HUES6 (cell line): ENCODE results near the gene CERS6.
"Not testable (repeated sequence)": the region's sequence is repeated elsewhere in the genome, so short reads cannot be mapped to it uniquely, and the experiment has no call there.

Experiments
- H3K27ac ChIP-seq: 2 replicates; pipeline ENCODE4 v1.7.0; 2013; ENCODE audit warnings: low read depth, mild to moderate bottlenecking, low read length, inconsistent platforms
- H3K27me3 ChIP-seq: 2 replicates; pipeline ENCODE4 v1.6.1; 2013; ENCODE audit warnings: low read length; ENCODE audit not compliant: control insufficient read depth, insufficient read depth
- H3K36me3 ChIP-seq: 2 replicates; pipeline ENCODE4 v1.6.1; 2013; ENCODE audit warnings: low read length; ENCODE audit not compliant: control insufficient read depth, insufficient read depth
- H3K4me1 ChIP-seq: 2 replicates; pipeline ENCODE4 v1.6.1; 2013; ENCODE audit warnings: low read length; ENCODE audit not compliant: control insufficient read depth, insufficient read depth
- H3K4me3 ChIP-seq: 2 replicates; pipeline ENCODE4 v1.5.1; 2013; ENCODE audit warnings: low read depth, low read length
- H3K9ac ChIP-seq: one replicate; pipeline ENCODE4 v1.6.1; 2013; ENCODE audit warnings: mild to moderate bottlenecking, low read length
- H3K9me3 ChIP-seq: 2 replicates; pipeline ENCODE4 v1.6.1; 2013; ENCODE audit warnings: low read depth, low read length; ENCODE audit not compliant: control insufficient read depth, insufficient read depth

Gene CERS6

DNA sequence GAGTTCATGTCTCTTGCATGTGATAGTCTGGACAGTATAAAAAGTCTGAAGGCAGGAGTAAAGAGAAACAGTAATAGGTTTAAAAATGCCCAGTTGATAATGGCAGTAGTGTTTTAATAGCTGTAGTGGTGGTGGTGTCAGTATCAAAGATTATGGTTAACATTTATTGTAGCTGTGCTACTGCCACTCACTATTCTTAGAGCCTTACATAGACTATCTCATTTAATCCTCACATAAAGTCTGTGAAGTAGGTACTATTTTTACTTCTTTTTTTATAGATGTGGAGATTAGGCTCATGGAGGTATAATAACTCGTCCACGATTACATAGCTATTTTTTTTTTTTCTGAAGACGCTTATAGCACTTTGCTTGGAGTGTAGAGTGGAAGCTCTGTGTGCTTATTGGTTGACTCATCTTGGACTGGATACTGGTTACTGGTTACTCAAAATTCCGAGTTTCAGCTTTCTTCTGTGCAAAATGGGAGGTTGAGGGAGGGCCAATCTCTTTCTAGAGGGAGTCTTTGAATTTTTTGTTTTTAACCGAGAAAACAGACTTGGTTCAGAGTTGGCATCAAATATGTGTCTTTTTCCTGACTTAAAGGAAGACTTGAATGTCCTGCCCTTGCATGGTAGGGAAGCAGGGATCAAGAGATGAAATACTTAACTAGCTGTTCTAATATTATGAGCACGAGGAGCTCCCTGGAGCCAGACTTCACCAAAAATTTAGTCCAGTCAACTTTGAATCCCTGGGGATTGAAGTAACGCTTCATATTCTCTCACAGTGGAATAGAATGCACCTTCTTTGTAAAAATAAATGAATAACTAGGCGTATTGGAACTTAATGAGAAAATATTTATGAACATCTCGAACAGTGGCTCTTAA, 27.1 kb downstream of the CERS6 start:
- no peaks in the 10 kb centered on the region for H3K27me3 ChIP-seq
- H3K36me3 ChIP-seq, result no peaks in the 10 kb centered on the region
- no peak overlapping the region for H3K9ac ChIP-seq
- peaks cover 12% of the 10 kb centered on the region for H3K4me1 ChIP-seq
- H3K9me3 ChIP-seq, result 0 out of 2 replicates have a peak, but pooled peaks cover 5% of the 10 kb centered on the region
- no peak overlapping the region for H3K27ac ChIP-seq
- no peak overlapping the region for H3K4me3 ChIP-seq

- Histone ChIP-seq H3K4me3 (no peak overlapping the region), H3K27me3 (no peaks in the 10 kb centered on the region), H3K9me3 (0 out of 2 replicates have a peak, but pooled peaks cover 5% of the 10 kb centered on the region), H3K27ac (no peak overlapping the region), H3K36me3 (no peaks in the 10 kb centered on the region), H3K9ac (no peak overlapping the region), H3K4me1 (peaks cover 28% of the 10 kb centered on the region)
These were observed 30.4 kb downstream of the CERS6 start for GRCh38 chr2:168486477-168486876.

- Histone ChIP-seq H3K9me3 (0 out of 2 replicates have a peak, but pooled peaks cover 5% of the 10 kb centered on the region), H3K27me3 (no peaks in the 10 kb centered on the region), H3K9ac (no peak overlapping the region), H3K4me3 (no peak overlapping the region), H3K36me3 (no peaks in the 10 kb centered on the region), H3K4me1 (peaks cover 24% of the 10 kb centered on the region), H3K27ac (no peak overlapping the region)
These were observed 34.2 kb downstream of the CERS6 start for GRCh38 chr2:168490015-168490874.

- H3K9ac ChIP-seq, result no peak overlapping the region
These were observed 35.0 kb downstream of the CERS6 start for GRCh38 chr2:168490946-168491605.

DNA sequence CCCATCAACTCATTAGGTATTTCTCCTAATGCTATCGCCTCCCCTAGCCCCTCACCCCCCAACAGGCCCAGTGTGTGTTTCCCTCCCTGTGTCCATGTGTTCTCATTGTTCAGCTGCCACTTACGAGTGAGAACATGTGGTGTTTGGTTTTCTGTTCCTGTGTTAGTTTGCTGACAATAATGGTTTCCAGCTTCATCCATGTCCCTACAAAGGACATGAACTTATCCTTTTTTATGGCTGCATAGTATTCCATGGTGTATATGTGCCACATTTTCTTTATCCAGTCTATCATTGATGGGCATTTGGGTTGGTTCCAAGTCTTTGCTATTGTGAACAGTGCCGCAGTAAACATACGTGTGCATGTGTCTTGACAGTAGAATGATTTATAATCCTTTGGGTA, 35.7 kb downstream of the CERS6 start:
- H3K9me3 ChIP-seq, H3K9ac ChIP-seq, H3K4me3 ChIP-seq, H3K36me3 ChIP-seq, H3K27me3 ChIP-seq, H3K27ac ChIP-seq: not testable (repeated sequence)
- peaks cover 19% of the 10 kb centered on the region for H3K4me1 ChIP-seq

More at GRCh38 chr2:168490946-168491605, 35.0 kb downstream of the CERS6 start:
- no peaks in the 10 kb centered on the region for H3K27me3 ChIP-seq
- no peaks in the 10 kb centered on the region for H3K9me3 ChIP-seq
- no peak overlapping the region for H3K27ac ChIP-seq
- peaks cover 24% of the 10 kb centered on the region for H3K4me1 ChIP-seq
- no peak overlapping the region for H3K4me3 ChIP-seq
- no peaks in the 10 kb centered on the region for H3K36me3 ChIP-seq

DNA sequence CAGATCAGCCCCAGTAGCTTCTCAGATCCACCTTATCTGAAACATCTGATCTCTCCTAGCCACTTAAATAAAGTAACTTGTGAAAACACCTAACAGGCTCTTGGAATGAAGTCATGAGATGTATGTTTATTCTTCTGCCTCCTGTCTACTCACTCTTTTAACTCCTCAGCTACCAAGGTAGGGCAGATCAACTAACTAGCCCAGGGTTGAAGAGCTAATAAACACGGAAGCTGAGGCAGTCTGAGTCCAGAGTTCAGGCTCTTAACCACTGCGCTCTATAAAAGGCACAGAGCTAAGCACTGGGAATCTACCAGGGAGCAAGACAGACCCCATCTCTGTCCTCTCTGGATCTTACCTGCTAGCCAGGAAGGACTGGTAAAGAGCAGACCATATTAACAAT, 37.1 kb downstream of the CERS6 start:
- not testable (repeated sequence) for H3K9me3 ChIP-seq, H3K4me3 ChIP-seq, H3K9ac ChIP-seq, H3K27me3 ChIP-seq, H3K27ac ChIP-seq, H3K36me3 ChIP-seq
- H3K4me1 ChIP-seq, result peaks cover 19% of the 10 kb centered on the region

DNA sequence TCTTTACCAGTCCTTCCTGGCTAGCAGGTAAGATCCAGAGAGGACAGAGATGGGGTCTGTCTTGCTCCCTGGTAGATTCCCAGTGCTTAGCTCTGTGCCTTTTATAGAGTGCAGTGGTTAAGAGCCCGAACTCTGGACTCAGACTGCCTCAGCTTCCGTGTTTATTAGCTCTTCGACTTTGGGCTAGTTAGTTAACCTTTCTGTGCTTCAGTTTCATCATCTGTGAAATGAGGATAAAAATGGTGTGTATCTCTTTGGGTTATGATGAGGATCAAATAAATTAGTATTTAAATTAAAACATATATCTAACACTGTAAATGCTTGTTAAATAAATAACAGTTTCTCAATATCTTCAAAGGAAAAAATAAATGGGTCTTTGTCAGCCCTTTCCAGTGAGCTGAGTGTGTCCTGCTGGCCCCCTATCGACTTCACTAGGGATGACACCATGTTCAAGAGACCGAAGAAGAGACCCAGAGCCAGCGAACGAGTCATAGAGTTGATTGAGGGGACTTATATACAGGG, 38.2 kb downstream of the CERS6 start:
- Histone ChIP-seq H3K27ac (no peak overlapping the region), H3K9ac (no peak overlapping the region), H3K9me3 (no peaks in the 10 kb centered on the region), H3K27me3 (no peaks in the 10 kb centered on the region), H3K4me1 (peaks cover 19% of the 10 kb centered on the region), H3K36me3 (no peaks in the 10 kb centered on the region), H3K4me3 (no peak overlapping the region)

GRCh38 chr2:168495524-168495923, 39.5 kb downstream of the CERS6 start:
- Histone ChIP-seq H3K27ac (no peak overlapping the region), H3K27me3 (no peaks in the 10 kb centered on the region), H3K9ac (no peak overlapping the region), H3K9me3 (no peaks in the 10 kb centered on the region), H3K36me3 (no peaks in the 10 kb centered on the region), H3K4me1 (peaks cover 8% of the 10 kb centered on the region), H3K4me3 (no peak overlapping the region)

DNA sequence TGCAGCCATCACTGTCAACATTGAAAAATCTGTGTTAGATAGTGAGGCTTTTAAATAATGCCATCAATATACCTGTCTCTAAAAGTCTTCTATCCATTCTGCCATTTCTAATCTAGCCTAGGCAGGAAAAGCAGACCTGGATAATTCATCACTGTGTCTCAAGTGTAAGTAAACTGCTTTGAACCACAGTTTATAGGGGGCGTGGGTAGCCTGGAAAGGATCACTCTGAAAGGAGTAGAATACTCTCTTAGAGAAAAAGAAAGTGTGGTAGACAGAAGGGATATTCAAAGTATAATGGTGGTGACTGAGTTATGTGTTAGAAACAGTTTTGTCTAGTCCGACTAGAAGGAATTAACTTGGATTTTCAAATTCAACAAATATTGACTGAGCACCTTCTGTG, 40.8 kb downstream of the CERS6 start:
- H3K4me3 ChIP-seq, result no peak overlapping the region
- no peak overlapping the region for H3K27ac ChIP-seq
- no peaks in the 10 kb centered on the region for H3K4me1 ChIP-seq
- no peaks in the 10 kb centered on the region for H3K36me3 ChIP-seq
- H3K9ac ChIP-seq, result no peak overlapping the region
- H3K9me3 ChIP-seq, result no peaks in the 10 kb centered on the region; the same call in 1 of the 2 replicates
- H3K27me3 ChIP-seq, result no peaks in the 10 kb centered on the region

- H3K36me3 ChIP-seq, result no peaks in the 10 kb centered on the region
- peaks cover 4% of the 10 kb centered on the region for H3K9me3 ChIP-seq
- no peaks in the 10 kb centered on the region for H3K4me1 ChIP-seq
These were observed 43.4 kb downstream of the CERS6 start for GRCh38 chr2:168499500-168499899.

More at GRCh38 chr2:168499500-168499899, 43.4 kb downstream of the CERS6 start:
- H3K9ac ChIP-seq, result no peak overlapping the region
- no peak overlapping the region for H3K27ac ChIP-seq
- no peak overlapping the region for H3K4me3 ChIP-seq
- H3K27me3 ChIP-seq, result no peaks in the 10 kb centered on the region
